Caco-2 (cell line): ENCODE data around the gene CAPN5. TPM values are rescaled to one million over a fixed set of nuclear protein-coding genes. Genes with fewer than 3 reads are reported as not detected.

ENCODE experiments used
- BruUV-seq: library from RNA; stranded (reverse); fragments of 400-500 nt; replicated peaks from 2 replicates; lab custom pipeline; 2021; lab: Mats Ljungman, UMichigan
- CTCF ChIA-PET: fragments of 300-600 bp; sonication (Branson Sonifier 250); formaldehyde crosslinking; loops from one replicate; lab custom pipeline; 2022; ENCODE audit warnings: antibody characterized with exemption; lab: Charles Lee
- POLR2A ChIA-PET: fragments of 300-600 bp; sonication (Branson Sonifier 250); formaldehyde crosslinking; loops from one replicate; lab custom pipeline; 2022; ENCODE audit warnings: antibody characterized with exemption; lab: Charles Lee
- DNase-seq, 2 experiments: peaks; one replicate each; pipeline versions ENCODE4 v3.0.0 to v3.0.0-alpha.2; 2020 to 2022
- H3K27me3 ChIP-seq: replicated peaks from 2 replicates; pipeline ENCODE4 v1.6.0; 2011; ENCODE audit warnings: low read length; ENCODE audit not compliant: control insufficient read depth, insufficient read depth
- H3K36me3 ChIP-seq: 2 replicates; pipeline ENCODE4 v1.5.1; 2011; ENCODE audit warnings: low read length; ENCODE audit not compliant: control insufficient read depth, insufficient read depth
- H3K4me1 ChIP-seq: fragments of 250-450 bp; sonication (Bioruptor Pico); 2 replicates; pipeline ENCODE4 v1.5.1; 2020; ENCODE audit warnings: mild to moderate bottlenecking
- H3K4me3 ChIP-seq: 2 replicates; pipeline ENCODE4 v1.5.1; 2011; ENCODE audit warnings: low read depth, mild to moderate bottlenecking, control low read depth, low read length
- H3K9me3 ChIP-seq: fragments of 250-450 bp; sonication (Bioruptor Pico); 2 replicates; pipeline ENCODE4 v1.5.1; 2020; ENCODE audit warnings: mild to moderate bottlenecking, moderate library complexity
- H3K27ac Mint-ChIP-seq: one replicate; pipeline ENCODE4 v1.8.0; 2022; ENCODE audit warnings: mixed read lengths; ENCODE audit not compliant: unreplicated experiment
- H3K27me3 Mint-ChIP-seq: one replicate; pipeline ENCODE4 v1.8.0; 2022; ENCODE audit warnings: mixed read lengths; ENCODE audit not compliant: insufficient read depth, unreplicated experiment
- H3K36me3 Mint-ChIP-seq: one replicate; pipeline ENCODE4 v1.8.0; 2022; ENCODE audit warnings: mild to moderate bottlenecking, mixed read lengths; ENCODE audit not compliant: insufficient read depth, unreplicated experiment
- H3K4me1 Mint-ChIP-seq: one replicate; pipeline ENCODE4 v1.8.0; 2022; ENCODE audit warnings: low read depth, mixed read lengths; ENCODE audit not compliant: unreplicated experiment
- H3K4me3 Mint-ChIP-seq: one replicate; pipeline ENCODE4 v1.8.0; 2022; ENCODE audit warnings: mild to moderate bottlenecking, moderate library complexity, mixed read lengths; ENCODE audit not compliant: unreplicated experiment
- H3K9me3 Mint-ChIP-seq: one replicate; pipeline ENCODE4 v1.8.0; 2022; ENCODE audit warnings: mixed read lengths; ENCODE audit not compliant: unreplicated experiment
- CTCF ChIP-seq, 2 experiments: fragments of 200-600 bp in 1 of 2; IDR thresholded peaks; 1 replicate in 1 of 2; 2 replicates in 1 of 2; pipeline versions ENCODE4 v1.5.1 to v1.8.0; 2011 to 2022; ENCODE audit warnings: antibody characterized with exemption in 1 of 2, control low read depth in 1 of 2, inconsistent platforms in 1 of 2, low read depth in 1 of 2, low read length in 1 of 2, mild to moderate bottlenecking in 1 of 2, moderate library complexity in 1 of 2; ENCODE audit not compliant: insufficient read depth in 1 of 2, severe bottlenecking in 1 of 2, unreplicated experiment in 1 of 2
- intact Hi-C: fragments of 100-400 bp; cut with micrococcal nuclease; formaldehyde crosslinking; loops from one replicate; pipeline ENCODE4 v1.10.0; 2022; ENCODE audit not compliant: unreplicated experiment
- total RNA-seq: library from RNA; stranded (reverse); gene quantifications from 2 replicates; pipeline ENCODE4 v1.2.3, GENCODE V29; 2022

CAPN5 gene
- total RNA-seq, 1 experiment from 2014 or later, result 21.2 TPM

- no peaks in the 10 kb centered on the region for H3K27me3 ChIP-seq
- peak overlapping the region; percentile 0 for H3K27ac Mint-ChIP-seq
- intact Hi-C loops, result no loop called here
- H3K9me3 Mint-ChIP-seq, result no peaks in the 10 kb centered on the region
- H3K4me3 ChIP-seq, result no peak overlapping the region
- peaks cover 33% of the 10 kb centered on the region for H3K4me1 ChIP-seq
- H3K4me1 Mint-ChIP-seq, result peaks cover 24% of the 10 kb centered on the region
- no peak for TF ChIP-seq CTCF (IDR thresholded peaks at IDR 0.05; ENCODE audit: insufficient read depth in 1 of 2, low read depth in 1 of 2, low read length in 1 of 2, severe bottlenecking in 1 of 2, unreplicated experiment in 1 of 2)
- no TSS peak for BruUV-seq
- H3K4me3 Mint-ChIP-seq, result no peak overlapping the region
- H3K36me3 Mint-ChIP-seq, result no peaks in the 10 kb centered on the region
- H3K27me3 Mint-ChIP-seq, result no peaks in the 10 kb centered on the region
- H3K9me3 ChIP-seq, result no peaks in the 10 kb centered on the region
- ChIA-PET CTCF (interaction anchor here (1.0 kb wide), 1 partner anchor 41 kb away, joined by 3 read pairs; no protein-coding TSS in a partner anchor), POLR2A (no interaction called here)
- no peak for DNase-seq
- H3K36me3 ChIP-seq, result no peaks in the 10 kb centered on the region
These were observed 101.0 kb downstream of the CAPN5 start for GRCh38 chr11:77167791-77168190.

- Histone ChIP-seq H3K36me3 (no peaks in the 10 kb centered on the region), H3K4me1 (peaks cover 37% of the 10 kb centered on the region), H3K27me3 (no peaks in the 10 kb centered on the region), H3K9me3 (no peaks in the 10 kb centered on the region), H3K4me3 (no peak overlapping the region)
- H3K4me1 Mint-ChIP-seq, result peaks cover 31% of the 10 kb centered on the region
- POLR2A ChIA-PET, result interaction anchor here (0.6 kb wide), 1 partner anchor 123 kb away, joined by 3 read pairs; no protein-coding TSS in a partner anchor
- peak overlapping the region; percentile 60 for H3K27ac Mint-ChIP-seq
- TF ChIP-seq CTCF (IDR thresholded peaks at IDR 0.05; ENCODE audit: insufficient read depth in 1 of 2, low read depth in 1 of 2, low read length in 1 of 2, severe bottlenecking in 1 of 2, unreplicated experiment in 1 of 2), result no peak
- CTCF ChIA-PET, result interaction anchor here (1.1 to 5.9 kb wide), 2 partner anchors 18 to 43 kb away, joined by 3 to 35 read pairs; partner anchors contain the start of gene MYO7A
- no peaks in the 10 kb centered on the region for H3K36me3 Mint-ChIP-seq
- H3K9me3 Mint-ChIP-seq, result no peaks in the 10 kb centered on the region
- H3K4me3 Mint-ChIP-seq, result peak overlapping the region; percentile 9
- no TSS peak for BruUV-seq
- H3K27me3 Mint-ChIP-seq, result no peaks in the 10 kb centered on the region
- peak; percentile 83 to 95 for DNase-seq
- intact Hi-C loops, result loop anchor here (5.0 kb wide), 2 partner anchors 43 to 123 kb away; partner anchors contain the start of gene MYO7A
These were observed 103.3 kb downstream of the CAPN5 start for GRCh38 chr11:77170107-77170506.

- Mint-ChIP-seq H3K9me3 (no peaks in the 10 kb centered on the region), H3K27ac (no peak overlapping the region), H3K36me3 (no peaks in the 10 kb centered on the region), H3K4me3 (no peak overlapping the region), H3K4me1 (peaks cover 31% of the 10 kb centered on the region), H3K27me3 (no peaks in the 10 kb centered on the region)
- no peaks in the 10 kb centered on the region for H3K27me3 ChIP-seq
- H3K4me1 ChIP-seq, result peaks cover 37% of the 10 kb centered on the region
- no peaks in the 10 kb centered on the region for H3K9me3 ChIP-seq
- ChIA-PET POLR2A (no interaction called here), CTCF (interaction anchor here (1.0 to 5.9 kb wide), 4 partner anchors 25 to 44 kb away, joined by 3 to 35 read pairs (median 3); partner anchors contain the start of gene MYO7A)
- no peak for DNase-seq
- H3K36me3 ChIP-seq, result no peaks in the 10 kb centered on the region
- BruUV-seq, result no TSS peak
- H3K4me3 ChIP-seq, result no peak overlapping the region
- intact Hi-C loops, result loop anchor here (5.0 kb wide), 2 partner anchors 44 to 124 kb away; partner anchors contain the start of gene MYO7A
- TF ChIP-seq CTCF (IDR thresholded peaks at IDR 0.05; ENCODE audit: insufficient read depth in 1 of 2, low read depth in 1 of 2, low read length in 1 of 2, severe bottlenecking in 1 of 2, unreplicated experiment in 1 of 2), result no peak
These were observed 104.5 kb downstream of the CAPN5 start for GRCh38 chr11:77171254-77171653.
